GF-D8 (cell line): ENCODE measurements around the gene ATG2B.
"Not testable (repeated sequence)": the region's sequence is repeated elsewhere in the genome, so short reads cannot be mapped to it uniquely, and the experiment has no call there.

Experiments
- DNase-seq: peaks from one replicate; lab custom pipeline; 2025; lab: John Stamatoyannopoulos, UW

Gene ATG2B

DNA sequence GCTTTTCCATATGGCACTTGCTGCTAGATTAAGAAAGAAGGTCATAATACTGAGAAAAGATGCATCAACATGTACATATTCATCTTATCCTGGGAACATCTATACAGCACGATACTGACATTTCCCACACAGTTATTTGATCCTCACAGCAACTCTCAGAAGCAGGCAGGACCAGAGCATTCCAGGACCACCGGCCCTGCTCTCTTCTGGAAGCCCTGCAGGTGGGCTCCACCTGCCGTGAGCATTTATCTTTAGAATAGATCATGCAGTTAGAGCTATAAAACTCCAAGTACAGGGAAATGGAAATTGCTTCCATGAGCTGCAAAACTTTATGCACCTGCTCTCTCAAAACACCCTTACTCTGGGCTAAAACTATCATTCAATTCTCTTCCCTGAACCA lies 112.7 kb downstream of the ATG2B start:
- no peak for DNase-seq

DNA sequence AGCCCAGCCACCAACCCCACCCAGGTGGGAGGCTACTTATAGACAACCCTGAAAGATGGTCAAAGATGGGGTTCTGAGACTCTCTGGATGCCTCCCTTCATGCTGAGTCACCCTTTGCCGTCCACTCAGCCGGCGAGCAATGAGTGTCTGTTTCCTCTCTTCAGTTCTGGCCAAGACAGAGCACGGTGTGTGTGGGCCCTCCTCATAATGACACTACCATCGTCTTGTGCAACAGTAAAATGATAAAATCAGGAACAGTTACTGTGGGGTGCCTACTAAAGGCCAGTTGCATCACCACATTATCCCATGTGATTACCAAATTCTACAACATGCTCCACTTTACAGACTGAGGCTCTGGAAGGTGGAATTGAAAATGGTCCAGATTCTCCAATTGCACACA lies 114.1 kb downstream of the ATG2B start:
- peak; percentile 24 for DNase-seq

DNA sequence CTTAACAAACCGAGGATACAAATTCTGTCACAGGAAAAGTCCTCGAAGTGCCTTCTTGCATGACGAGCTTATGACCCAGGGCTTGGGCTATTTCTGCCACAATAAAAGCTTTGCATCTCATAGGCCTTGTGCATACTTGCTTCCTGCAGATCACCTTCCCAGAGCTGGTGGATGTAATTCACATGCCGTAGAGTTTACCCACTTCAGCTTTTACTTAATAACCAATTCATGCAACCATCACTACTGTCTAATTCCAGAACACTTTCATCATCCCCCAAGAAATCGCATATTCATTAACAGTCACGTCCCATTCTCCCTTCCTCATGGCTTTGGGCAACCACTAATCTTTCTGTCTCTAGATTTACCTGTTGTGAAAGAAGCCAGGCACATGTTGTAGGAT lies 116.1 kb downstream of the ATG2B start:
- DNase-seq: no peak

DNA sequence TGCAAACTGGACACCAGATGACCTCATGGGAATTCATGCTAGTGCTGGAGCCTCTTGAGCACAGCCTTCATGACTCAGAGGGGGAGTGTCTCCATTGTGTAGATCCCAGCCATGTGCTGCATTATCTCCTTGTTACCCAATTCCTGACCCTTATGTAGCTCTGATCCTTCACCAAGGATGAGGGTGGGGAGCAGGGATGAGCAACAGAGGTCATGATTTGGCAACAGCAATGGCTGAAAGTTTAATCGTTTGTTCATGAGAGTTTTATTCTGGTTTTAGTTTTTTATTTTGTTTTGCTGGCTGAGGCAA lies 116.6 kb downstream of the ATG2B start:
- no peak for DNase-seq

DNA sequence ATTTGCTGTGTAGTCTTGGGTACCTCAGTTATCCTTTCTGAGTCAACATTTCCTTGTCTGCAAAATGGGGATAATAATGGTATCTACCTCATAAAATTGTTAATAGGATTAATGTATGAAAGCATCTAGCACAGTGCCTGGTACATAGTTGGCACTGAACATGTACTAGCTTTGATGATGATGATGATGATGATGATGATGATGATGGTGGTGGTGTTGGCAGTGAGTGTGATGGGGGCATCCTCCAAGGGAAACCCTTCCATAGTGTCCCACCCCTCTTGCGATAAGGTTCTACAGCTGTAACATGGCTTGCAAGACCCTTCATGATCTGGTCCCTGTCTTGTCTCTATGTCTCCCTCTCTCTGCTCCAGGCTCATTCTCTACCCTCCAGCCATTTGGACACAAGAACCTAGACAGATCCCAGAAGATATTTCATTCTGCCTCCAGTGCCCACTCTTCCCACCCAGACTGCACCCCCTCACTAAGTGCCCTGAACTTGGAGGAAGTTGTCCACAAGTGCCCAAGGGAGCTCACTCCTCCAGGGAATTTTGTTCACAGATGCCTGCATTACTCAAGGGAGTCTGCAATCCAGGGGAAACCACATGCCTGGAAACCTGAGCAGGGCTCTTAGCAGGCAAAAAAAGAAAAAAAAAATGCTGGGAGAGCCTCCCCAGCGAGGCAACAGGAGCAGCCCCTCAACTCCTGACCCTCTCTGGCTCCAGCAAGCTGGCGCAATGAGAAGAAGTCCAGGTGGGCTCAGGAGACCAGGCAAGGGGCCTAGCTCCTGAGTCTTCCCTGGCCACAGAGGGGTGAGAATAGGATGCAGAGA lies 117.2 kb downstream of the ATG2B start:
- no peak for DNase-seq

DNA sequence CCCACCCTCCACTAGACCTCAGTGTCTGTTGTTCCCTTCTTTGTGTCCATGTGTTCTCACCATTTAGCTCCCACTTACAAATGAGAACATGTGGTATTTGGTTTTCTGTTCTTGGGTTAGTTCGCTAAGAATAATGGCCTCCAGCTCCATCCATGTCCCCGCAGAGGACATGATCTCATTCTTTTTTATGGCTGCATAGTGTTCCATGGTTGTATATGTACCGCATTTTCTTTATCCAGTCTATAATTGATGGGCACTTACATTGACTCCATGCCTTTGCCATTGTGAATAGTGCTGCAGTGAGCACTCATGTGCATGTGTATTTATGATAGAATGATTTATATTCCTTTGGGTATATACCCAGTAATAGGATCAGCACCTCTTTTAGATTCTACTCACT lies 118.1 kb downstream of the ATG2B start:
- not testable (repeated sequence) for DNase-seq

DNA sequence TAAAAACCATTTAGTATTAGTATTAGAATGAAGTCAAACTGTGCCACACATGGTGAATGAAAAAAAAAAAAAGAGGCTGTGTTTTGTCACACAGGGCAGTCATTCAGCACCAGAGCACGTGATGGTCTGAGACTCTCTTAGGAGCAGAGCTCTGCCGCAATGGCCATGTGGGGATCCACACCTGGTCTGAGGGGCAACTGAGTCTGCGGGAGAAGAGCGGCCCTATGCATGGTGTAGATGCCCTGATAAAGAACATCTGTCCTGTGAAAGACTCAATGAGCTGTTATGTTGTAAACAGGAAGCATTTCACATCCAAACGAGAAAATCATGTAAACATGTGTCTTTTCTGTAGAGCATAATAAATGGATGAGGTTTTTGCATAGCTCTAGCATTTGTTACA lies 119.4 kb downstream of the ATG2B start:
- no peak for DNase-seq

DNA sequence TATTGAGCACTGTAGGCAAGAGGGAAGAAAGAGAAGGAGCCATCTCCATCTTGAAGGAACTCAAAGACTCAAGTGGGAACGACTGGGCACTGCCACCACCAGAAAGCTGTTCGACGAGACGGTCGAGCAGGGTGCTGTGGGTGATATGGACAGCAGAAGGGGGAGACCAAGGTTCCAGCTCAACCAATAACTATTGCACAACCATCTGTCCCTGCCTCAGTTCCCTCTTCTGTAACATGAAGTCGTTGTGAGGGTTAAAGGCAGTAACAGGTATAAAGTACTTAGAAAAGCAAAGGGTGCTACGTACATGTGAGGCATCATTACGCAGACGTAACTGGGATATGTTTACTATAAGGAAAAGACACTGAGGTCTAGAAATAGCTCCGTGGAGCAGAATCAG lies 121.0 kb downstream of the ATG2B start:
- no peak for DNase-seq

DNA sequence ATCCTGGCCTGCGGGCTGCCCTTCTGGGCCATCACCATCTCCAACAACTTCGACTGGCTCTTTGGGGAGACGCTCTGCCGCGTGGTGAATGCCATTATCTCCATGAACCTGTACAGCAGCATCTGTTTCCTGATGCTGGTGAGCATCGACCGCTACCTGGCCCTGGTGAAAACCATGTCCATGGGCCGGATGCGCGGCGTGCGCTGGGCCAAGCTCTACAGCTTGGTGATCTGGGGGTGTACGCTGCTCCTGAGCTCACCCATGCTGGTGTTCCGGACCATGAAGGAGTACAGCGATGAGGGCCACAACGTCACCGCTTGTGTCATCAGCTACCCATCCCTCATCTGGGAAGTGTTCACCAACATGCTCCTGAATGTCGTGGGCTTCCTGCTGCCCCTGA lies 122.5 kb downstream of the ATG2B start:
- DNase-seq: no peak

DNA sequence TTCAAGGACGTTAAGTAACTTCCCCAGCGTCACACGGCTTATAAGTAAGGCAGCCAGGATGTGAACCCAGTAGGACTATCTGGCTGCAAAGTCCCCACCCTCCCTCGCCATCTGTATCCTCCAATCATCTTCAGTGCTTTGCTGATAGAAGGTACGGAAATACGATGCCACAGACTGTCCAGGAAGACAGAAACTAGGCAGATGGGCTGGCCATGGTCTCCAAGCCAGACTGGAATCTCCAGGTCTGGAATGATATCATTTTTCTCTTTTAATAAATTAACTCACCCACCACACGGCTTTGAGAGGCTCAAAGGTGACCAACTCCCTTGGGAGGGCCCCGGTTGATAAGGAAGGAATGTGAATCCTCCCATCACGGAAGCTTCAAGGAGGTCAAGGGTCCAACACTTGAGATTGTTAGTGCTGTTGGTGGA lies 123.4 kb downstream of the ATG2B start:
- no peak for DNase-seq

DNA sequence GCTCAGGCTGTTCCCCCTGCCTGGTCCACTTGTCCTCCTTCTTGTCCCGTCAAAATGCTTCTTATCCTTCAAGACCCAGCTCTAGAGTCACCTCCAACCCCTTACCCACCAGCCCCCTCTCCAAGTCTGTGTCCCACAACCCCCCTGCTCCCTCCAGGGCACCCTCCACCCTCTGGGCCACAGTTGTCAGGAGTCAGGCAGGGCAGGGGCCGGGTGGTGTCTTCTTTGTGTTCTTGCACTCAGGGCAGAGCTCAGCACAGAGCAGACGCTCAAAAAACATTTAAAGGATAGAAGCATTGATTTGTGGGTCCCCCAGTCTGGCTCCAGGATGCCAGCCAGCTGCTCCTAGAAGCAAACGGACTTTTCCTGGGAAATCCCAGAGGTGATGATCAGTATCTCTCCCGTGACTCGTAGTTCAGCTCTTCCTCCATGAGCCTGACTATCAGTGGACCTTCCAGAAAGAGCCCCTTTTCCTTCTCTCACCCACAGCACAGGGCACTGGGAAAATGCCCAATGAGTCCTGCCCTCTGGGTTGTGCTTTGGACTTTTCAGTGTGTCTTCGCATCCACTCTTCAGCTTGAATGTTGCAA lies 124.4 kb downstream of the ATG2B start:
- DNase-seq: no peak

DNA sequence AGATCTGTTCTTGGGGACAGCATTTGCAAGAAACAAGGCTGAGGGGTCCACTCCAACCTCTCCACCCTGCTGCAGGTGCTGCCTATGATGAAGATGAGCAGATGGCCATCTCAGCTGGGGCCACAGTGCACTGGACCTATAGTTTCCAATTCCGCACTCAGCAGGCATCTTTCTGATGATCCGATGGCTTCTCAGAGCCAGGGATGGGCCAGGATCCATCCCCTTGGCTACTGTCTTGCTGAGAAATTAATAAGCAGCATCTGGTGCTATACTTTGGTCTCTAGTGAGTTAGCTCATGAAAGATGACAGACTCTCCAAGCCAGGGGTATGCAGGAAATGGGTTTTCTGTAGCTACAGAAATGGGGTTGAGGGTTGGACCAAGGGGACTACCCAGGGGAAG lies 125.5 kb downstream of the ATG2B start:
- DNase-seq: no peak

DNA sequence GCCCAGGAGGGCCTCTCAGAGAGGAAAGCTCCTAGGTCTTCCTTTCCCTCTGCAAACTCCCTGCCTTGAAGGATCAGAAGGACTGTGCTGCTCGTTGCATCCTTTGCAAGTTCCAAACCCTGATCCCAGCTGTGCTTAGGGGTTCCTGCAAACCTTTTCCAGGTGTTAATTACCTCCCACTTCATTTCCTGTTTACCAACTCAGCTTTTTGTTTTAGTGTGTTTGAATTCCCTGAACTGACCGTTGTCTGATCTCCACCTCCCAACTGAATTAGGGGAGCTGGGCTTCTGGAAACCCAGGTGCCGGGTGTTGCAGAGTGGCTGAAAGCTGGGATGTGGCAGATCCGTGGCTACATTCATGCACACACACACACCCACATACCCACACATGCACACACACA lies 127.7 kb downstream of the ATG2B start:
- no peak for DNase-seq

DNA sequence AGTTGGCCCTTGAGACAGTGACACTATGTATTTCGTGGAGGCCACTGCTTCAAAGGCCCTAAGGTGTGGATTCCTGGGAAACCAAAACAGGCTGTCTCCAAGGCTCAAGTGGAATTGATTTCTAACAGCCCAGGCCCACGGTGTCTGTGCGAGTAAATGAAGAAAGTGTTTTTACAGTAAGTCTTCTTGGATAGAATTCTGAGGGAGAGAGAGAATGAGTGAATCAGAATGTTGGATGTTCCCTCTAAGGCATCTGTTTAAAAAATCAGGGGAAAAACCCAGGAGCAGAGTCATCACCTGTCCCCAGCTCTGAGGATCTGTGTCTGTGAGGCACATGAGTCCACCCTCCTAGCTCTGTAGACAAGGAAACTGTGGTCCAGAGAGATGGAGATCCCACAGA lies 129.5 kb downstream of the ATG2B start:
- DNase-seq: no peak

DNA sequence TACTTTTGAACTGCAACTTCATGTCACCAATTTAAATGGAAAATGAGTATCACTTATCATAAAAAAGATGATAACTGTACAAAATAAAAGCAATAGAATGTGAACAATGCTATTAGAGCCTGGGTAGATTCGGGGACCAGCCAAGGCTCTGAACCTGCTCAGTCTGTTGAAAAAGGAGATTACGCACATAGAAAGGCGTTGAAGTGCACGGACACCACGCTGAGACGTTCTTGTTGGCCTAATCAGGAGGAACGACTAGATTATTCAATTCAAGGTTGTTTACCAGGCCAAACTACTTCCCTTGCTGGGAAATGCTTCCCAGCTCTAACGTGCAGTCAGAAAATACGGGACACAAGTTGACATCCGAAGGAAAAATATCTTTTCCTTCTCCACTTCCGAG lies 130.6 kb downstream of the ATG2B start:
- no peak for DNase-seq

DNA sequence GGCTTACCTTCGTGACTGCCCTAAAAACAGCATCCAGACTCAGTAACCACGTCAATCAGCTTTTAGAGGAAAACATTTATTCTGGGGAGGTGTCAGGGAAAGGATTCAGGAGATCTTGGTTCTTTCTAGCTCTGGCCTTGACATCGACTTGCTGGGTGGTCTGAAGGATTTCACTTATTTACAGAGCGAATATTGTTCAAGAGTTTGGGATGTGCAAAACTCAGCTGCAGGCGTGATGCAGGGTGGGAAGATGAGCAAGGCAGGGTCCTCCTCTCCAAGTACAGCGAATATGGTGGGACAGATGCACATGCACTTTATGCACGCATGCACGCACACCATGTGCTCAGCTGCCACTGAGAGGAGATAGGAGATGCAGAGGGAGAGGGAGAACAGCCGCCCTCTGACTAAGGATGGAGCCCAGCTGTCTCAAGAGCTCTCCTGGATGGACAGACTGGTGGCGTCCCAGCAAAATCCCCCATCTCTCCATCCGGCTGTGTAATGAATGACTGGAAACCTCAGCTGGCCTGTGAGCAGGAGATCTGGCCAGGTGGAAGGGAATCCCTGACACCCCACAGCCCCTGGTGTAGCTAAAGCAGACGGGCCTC lies 131.5 kb downstream of the ATG2B start:
- no peak for DNase-seq

DNA sequence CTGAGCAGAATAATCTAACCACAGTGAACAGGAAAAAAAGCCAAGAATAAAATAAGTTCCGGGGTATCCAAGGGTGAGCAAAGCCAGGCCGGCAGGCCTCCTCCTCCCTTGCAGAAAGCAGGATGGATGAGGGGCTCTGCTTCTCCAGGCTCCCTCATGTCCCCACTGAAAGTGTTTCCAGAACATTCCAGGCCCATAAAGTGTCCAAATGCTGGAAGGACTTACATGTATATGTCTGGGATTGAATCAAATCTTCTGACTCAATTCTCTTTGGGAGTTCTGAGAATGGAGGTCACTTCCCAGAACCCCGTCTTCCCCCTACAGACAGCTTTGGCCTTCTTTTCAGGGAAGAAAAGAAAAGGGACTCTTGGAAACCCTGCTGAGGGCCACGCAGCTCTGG lies 132.1 kb downstream of the ATG2B start:
- no peak for DNase-seq

DNA sequence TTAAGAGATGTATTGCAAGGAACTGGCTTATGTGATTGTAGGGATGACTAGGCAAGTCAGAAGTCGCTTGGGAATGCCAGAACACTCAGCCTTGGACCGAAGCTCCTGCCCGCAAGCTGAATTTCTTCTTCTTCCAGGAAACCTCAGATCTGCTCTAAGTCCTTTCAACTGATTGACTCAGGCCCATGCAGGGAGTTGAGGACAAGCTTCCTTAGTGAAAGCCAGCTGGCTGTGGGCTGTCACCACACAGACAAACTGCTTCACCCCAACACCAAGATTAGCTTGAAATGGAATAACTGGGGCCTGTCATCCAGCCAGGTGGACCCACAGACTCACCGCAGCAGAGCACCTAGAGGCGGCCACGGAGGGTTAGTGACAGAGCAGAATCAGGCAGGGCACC lies 133.8 kb downstream of the ATG2B start:
- DNase-seq: no peak
